ENCODE measurements around the gene CAMKMT. TPM values are rescaled to one million over a fixed set of nuclear protein-coding genes. Genes with fewer than 3 reads are reported as not detected.
"Not testable (repeated sequence)": the region's sequence is repeated elsewhere in the genome, so short reads cannot be mapped to it uniquely, and the experiment has no call there.

Gene CAMKMT
- total RNA-seq, 1 donor from 2014 or later = 12.5 TPM

GRCh38 chr2:44360749-44361329 is 908 bp upstream of the CAMKMT start:
- intact Hi-C loops (cut with micrococcal nuclease) = loop anchor here (1.0 to 5.0 kb wide), 5 partner anchors 124 to 1206 kb away; partner anchors contain the start of gene PPM1B

- intact Hi-C loops (cut with micrococcal nuclease) = loop anchor here (5.0 kb wide), 2 partner anchors 125 to 1205 kb away; no protein-coding TSS in a partner anchor
Observed at GRCh38 chr2:44362207-44363015, 664 bp downstream of the CAMKMT start.

GRCh38 chr2:44364604-44365003 is 2.9 kb downstream of the CAMKMT start:
- intact Hi-C loops (cut with micrococcal nuclease) = loop anchor here (5.0 kb wide), 2 partner anchors 127 to 1203 kb away; no protein-coding TSS in a partner anchor

DNA sequence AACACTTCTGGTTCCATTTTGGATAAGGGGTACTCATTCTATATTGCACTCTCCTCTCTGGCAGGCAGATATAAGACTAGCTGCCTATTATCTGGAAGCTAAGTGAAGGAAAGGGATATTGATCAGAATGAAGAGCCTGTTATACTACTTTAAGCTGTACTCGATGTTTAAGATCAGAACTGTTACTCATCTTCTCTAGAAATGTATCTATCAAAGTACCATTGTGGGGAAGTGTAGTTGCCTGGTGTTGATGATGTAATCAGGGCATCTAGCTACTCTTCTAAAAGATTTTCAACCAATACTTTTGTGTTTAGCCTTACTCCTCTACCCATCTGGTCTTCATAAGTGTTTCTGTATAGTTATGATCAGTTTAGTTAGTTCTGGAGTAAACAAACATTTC is 5.8 kb downstream of the CAMKMT start:
- intact Hi-C loops (cut with micrococcal nuclease) = no loop called here

DNA sequence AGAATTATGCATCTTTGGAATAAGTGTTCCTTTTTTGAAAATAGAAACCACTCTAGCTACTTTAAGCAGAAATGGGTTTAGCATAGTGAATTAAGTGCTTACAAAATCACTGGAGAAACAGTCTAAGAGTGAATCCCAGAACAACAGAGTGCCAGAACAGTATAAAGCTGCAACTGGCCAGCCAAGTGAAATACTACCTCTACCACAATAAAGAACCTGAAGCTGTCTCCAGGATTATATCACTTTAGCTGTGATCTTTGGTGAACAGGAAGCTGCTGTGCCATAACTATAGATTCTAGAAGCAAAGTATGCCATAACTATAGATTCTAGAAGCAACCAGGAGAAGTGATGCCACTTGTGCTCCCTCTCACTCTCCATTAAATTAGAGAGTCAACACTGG is 7.6 kb downstream of the CAMKMT start:
- intact Hi-C loops (cut with micrococcal nuclease) = no loop called here

DNA sequence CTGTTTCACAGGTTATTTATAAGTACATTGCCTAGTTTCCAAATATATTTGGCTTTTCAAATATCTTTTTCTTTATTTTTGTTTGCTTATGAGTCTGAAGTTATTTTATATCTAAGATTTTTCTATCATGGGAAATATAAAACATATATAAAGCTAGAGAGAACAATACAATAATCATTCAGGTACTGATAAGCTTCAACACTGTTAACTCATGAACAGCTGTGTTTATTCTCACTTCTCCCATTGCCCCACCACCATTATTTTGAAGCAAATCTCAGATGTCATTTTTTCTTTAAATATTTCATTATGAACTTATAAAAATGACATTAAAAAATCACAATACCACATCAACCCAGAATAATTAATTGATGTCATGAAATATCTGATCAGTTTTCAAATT is 9.7 kb downstream of the CAMKMT start:
- intact Hi-C loops (cut with micrococcal nuclease) = no loop called here

GRCh38 chr2:44372246-44372645 is 10.5 kb downstream of the CAMKMT start:
- intact Hi-C loops (cut with micrococcal nuclease) = no loop called here

GRCh38 chr2:44377486-44377885 is 15.7 kb downstream of the CAMKMT start:
- intact Hi-C loops (cut with micrococcal nuclease) = no loop called here

DNA sequence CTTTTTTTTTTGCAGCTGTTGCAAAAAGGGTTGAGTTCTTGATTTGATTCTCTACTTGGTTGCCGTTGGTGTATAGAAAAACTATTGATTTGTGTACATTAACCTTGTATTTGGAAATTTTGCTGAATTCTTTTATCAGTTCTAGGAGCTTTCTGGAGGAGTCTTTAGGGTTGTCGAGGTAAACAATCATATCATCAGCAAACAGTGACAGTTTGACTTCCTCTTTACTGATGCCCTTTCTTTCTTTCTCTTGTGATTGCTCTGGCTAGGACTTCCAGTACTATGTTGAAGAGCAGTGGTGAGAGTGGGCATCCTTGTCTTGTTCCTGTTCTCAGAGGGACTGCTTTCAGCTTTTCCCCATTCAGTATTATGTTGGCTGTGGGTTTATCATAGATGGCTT is 23.5 kb downstream of the CAMKMT start:
- intact Hi-C loops (cut with micrococcal nuclease) = not testable (repeated sequence)

DNA sequence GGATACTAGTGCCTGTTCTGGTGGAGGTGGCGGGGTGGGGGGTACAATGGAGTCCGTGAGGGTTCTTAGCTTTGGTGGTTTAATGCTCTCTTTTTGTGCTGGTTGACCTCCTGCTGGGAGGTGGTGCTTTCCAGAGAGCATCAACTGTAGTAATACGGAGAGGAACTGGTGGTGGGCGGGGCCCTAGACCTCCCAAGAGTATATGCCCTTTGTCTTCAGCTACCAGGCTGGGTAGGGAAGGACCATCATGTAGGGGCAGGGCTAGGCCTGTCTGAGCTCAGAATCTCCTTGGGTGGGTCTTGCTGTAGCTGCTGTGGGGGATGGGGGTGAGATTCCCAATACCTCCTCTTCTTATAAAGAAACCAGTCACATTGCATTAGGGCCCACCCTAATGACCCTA is 27.1 kb downstream of the CAMKMT start:
- intact Hi-C loops (cut with micrococcal nuclease) = no loop called here

DNA sequence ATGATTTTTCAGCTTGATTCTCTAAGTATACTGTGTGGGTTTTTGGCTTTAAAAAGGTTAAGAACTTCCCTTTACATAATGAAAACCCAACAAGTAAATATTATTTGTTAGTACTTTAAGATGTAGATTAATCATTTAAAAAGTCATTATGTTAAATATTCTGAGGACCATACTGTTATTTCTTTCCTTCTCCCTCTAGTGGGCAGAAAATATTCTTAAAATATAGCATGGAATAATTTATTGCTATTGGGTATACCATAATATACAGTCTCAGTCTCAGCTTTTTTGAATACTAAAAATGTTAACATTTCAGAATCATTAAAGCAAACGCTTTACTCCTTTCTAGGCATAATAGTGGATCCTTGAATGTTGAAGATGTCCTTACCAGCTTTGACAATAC is 28.1 kb downstream of the CAMKMT start:
- intact Hi-C loops (cut with micrococcal nuclease) = loop anchor here (5.0 kb wide), 2 partner anchors 87 to 348 kb away; no protein-coding TSS in a partner anchor

DNA sequence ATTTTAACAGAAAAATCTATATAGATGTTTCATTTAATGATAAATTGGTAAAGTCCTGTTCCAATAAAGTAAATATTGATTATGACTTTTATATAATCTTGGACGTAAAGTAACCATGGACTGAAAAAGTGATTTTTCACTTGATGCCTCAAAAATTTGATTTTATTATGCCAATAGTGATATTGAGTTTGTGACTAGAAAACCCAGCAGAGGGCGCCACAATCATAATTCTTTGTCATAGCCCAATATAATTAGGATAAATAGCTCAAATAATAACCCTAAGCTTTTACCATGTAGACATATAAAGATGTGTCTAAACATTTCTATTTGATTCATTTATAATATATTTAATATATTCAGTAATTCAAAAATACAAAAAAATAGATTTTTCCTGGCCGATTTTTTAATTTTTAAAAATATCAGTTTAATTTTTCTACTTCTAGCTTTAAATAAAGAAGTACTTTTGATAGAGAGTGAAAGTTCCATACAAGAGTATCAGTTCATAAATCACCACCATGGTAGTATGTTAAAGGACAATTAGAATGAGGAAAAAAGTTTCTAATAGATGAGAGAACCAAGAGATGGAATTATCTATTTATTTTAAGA is 30.7 kb downstream of the CAMKMT start:
- intact Hi-C loops (cut with micrococcal nuclease) = loop anchor here (5.0 kb wide), 2 partner anchors 85 to 350 kb away; no protein-coding TSS in a partner anchor

DNA sequence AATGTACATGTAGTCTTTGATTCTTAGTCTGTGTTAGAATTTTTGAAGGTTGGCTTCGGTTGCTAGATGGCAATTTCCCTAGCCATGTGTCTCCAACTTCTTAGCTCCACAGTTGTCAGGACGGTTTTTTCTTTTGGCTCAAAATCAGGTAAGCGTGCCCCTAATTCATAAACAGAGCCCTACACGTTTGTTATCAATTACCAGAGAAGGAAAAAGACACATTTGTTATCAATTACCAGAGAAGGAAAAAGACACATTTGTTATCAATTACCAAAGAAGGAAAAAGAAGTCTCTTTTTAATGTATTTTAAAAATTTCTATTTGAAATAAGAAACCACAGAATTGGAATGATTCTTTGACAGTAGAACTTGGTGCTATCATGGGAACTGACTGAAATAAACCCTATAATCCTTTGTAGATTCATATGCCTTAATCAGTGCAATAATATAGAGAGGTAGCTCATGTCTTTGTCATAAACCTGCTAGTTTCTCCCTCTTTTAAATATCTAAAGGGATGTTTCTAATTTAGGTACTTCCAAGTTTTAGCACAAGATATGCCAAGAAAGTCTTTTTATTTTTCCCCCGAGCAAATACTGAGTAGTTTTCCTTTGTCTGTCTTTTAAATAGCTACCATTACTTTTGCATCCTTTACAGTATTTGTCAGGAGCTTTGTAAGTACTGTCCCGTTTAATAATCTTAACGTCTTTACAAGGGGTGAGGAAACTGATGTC is 35.9 kb downstream of the CAMKMT start:
- intact Hi-C loops (cut with micrococcal nuclease) = no loop called here

GRCh38 chr2:44398243-44398897 is 36.6 kb downstream of the CAMKMT start:
- intact Hi-C loops (cut with micrococcal nuclease) = no loop called here

DNA sequence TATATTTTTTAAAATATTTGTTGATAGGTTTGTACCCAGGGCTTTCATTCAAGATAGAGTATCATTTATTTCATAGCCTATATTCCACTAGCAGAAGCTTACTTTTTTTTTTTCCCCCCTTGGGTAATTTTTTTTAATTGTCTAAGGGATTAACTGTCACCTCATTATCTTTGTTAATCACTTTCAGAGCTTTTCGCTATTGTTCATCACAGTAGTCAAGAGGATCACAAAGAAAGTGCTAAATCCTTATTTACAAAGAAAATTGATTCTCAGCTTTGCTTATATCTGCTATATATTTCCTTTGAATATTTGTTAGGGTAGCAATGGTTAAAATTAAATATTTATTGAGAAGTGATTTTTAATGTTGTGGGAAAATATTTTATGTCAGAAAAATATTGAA is 59.0 kb downstream of the CAMKMT start:
- intact Hi-C loops (cut with micrococcal nuclease) = no loop called here

GRCh38 chr2:44424211-44424610 is 62.5 kb downstream of the CAMKMT start:
- intact Hi-C loops (cut with micrococcal nuclease) = no loop called here

DNA sequence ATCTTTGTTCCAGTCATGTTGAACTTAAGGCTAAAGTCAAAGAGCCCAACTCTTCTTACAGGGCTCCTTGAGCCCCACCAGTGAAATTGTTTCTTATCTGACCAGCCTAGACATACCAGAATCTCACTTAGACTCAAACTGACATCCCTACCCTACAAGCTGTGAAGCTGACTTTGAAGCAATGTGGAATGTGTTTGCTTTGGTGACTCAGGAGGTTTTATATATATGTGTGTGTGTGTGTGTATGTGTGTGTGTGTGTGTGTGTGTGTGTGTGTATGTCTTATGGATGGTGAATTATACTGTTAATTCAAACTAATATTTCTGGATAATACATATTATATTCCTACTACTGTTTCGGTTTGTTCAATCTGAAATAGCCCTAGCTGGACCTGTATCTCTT is 67.3 kb downstream of the CAMKMT start:
- intact Hi-C loops (cut with micrococcal nuclease) = no loop called here

- intact Hi-C loops (cut with micrococcal nuclease) = no loop called here
Observed at GRCh38 chr2:44430342-44430741, 68.6 kb downstream of the CAMKMT start.

DNA sequence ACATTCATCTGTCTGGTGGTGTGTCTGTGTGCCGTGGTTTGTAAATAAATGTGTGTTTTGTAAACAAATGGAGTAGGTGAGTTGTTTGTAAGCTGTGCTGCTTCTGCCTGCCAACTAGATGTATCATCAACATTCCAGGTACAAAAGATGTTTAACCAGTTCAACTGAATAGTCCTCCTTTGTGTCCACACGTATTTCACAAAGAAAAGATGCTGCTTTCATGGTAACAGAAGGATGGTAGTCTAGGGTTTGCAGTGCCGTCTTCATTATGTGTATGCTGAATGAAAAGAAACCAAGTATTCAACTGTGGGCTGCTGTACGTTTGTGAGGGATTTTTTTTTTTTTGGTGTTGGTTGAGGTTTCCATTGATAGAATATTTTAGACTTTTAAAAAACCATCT is 72.1 kb downstream of the CAMKMT start:
- intact Hi-C loops (cut with micrococcal nuclease) = no loop called here

- intact Hi-C loops (cut with micrococcal nuclease) = no loop called here
Observed at GRCh38 chr2:44441200-44441599, 79.5 kb downstream of the CAMKMT start.

GRCh38 chr2:44442019-44442418 is 80.3 kb downstream of the CAMKMT start:
- intact Hi-C loops (cut with micrococcal nuclease) = no loop called here

All from T-helper 2 cell treated with Interferon-gamma antibody and Interleukin-4, amounts not matched to agents 100 ng/mL and 5 ng/mL, for 36 hours (primary cell).